CD14-positive monocyte (primary cell): ENCODE measurements around the gene SMIM24. TPM values are rescaled to one million over a fixed set of nuclear protein-coding genes. Genes with fewer than 3 reads are reported as not detected.

Experiments
- DNase-seq, 3 donors: peaks; one replicate each; pipeline ENCODE4 v3.0.0-alpha.2; 2011 to 2022
- H2AFZ ChIP-seq: 2 replicates; pipeline ENCODE4 v1.6.0; 2012; ENCODE audit warnings: mild to moderate bottlenecking, low read depth, low read length, inconsistent platforms; ENCODE audit not compliant: insufficient read depth, poor library complexity, severe bottlenecking
- H3K27ac ChIP-seq, 2 donors: 1 replicate in 1 of 2; 2 replicates in 1 of 2; pipeline ENCODE4 v1.5.1; 2012 to 2013; ENCODE audit warnings: low read length in 2 of 2, control low read depth in 1 of 2, inconsistent platforms in 1 of 2, low read depth in 1 of 2, mild to moderate bottlenecking in 1 of 2
- H3K27me3 ChIP-seq, 2 donors: one replicate each; pipeline versions ENCODE4 v1.6.0 to v1.6.1; 2011 to 2013; ENCODE audit warnings: low read length in 2 of 2; ENCODE audit not compliant: control insufficient read depth in 2 of 2, insufficient read depth in 2 of 2
- H3K36me3 ChIP-seq, 2 donors: replicated peaks in 1 of 2; 1 replicate in 1 of 2; 2 replicates in 1 of 2; pipeline versions ENCODE4 v1.5.1 to v1.6.1; 2012 to 2013; ENCODE audit warnings: low read length in 2 of 2, control low read depth in 1 of 2, inconsistent platforms in 1 of 2, mild to moderate bottlenecking in 1 of 2; ENCODE audit not compliant: insufficient read depth in 2 of 2, control insufficient read depth in 1 of 2
- H3K4me1 ChIP-seq, 2 donors: 1 replicate in 1 of 2; 2 replicates in 1 of 2; pipeline versions ENCODE4 v1.5.1 to v1.6.1; 2012 to 2013; ENCODE audit warnings: low read length in 2 of 2, control low read depth in 1 of 2, inconsistent platforms in 1 of 2, mild to moderate bottlenecking in 1 of 2, moderate library complexity in 1 of 2; ENCODE audit not compliant: insufficient read depth in 2 of 2, control insufficient read depth in 1 of 2
- H3K4me2 ChIP-seq: replicated peaks from 2 replicates; pipeline ENCODE3; 2012; ENCODE audit warnings: low read length, moderate library complexity, mild to moderate bottlenecking; ENCODE audit not compliant: poor library complexity, severe bottlenecking; ENCODE audit errors: extremely low read depth
- H3K4me3 ChIP-seq, 3 experiments: fragments of 200-600 bp in 1 of 3; sonication (generic) in 1 of 3; replicated peaks in 1 of 3; 1 replicate in 2 of 3; 2 replicates in 1 of 3; pipeline ENCODE4 v1.5.1; 2011 to 2013; ENCODE audit warnings: low read length in 3 of 3, mild to moderate bottlenecking in 3 of 3, control low read depth in 2 of 3, low read depth in 2 of 3, inconsistent platforms in 1 of 3, moderate library complexity in 1 of 3
- H3K79me2 ChIP-seq: 2 replicates; pipeline ENCODE4 v1.6.0; 2012; ENCODE audit warnings: mild to moderate bottlenecking, control low read depth, inconsistent platforms, low read length, moderate library complexity; ENCODE audit not compliant: insufficient read depth
- H3K9ac ChIP-seq: 2 replicates; pipeline ENCODE4 v1.6.0; 2017; ENCODE audit warnings: low read length, mild to moderate bottlenecking; ENCODE audit not compliant: insufficient read depth, poor library complexity, severe bottlenecking
- H3K9me3 ChIP-seq, 2 donors: replicated peaks in 1 of 2; 1 replicate in 1 of 2; 2 replicates in 1 of 2; pipeline versions ENCODE4 v1.5.1 to v1.6.1; 2012 to 2013; ENCODE audit warnings: low read length in 2 of 2, control low read depth in 1 of 2; ENCODE audit not compliant: control insufficient read depth in 1 of 2, insufficient read depth in 1 of 2
- H4K20me1 ChIP-seq: 2 replicates; pipeline ENCODE4 v1.6.0; 2012; ENCODE audit warnings: mild to moderate bottlenecking, low read length, control low read depth, moderate library complexity; ENCODE audit not compliant: insufficient read depth
- H3K27ac Mint-ChIP-seq, 7 donors: one replicate each; pipeline ENCODE4 v1.8.0; 2020; ENCODE audit warnings: mild to moderate bottlenecking in 7 of 7, mixed read lengths in 7 of 7, moderate library complexity in 6 of 7, inconsistent platforms in 2 of 7
- H3K27me3 Mint-ChIP-seq, 3 donors: one replicate each; pipeline ENCODE4 v1.8.0; 2021 to 2022; ENCODE audit warnings: low read depth in 3 of 3, mild to moderate bottlenecking in 3 of 3, mixed read lengths in 3 of 3, moderate library complexity in 3 of 3, inconsistent platforms in 1 of 3
- H3K36me3 Mint-ChIP-seq, 2 donors: one replicate each; pipeline ENCODE4 v1.8.0; 2020; ENCODE audit warnings: mixed read lengths in 2 of 2, inconsistent platforms in 1 of 2, mild to moderate bottlenecking in 1 of 2
- H3K4me1 Mint-ChIP-seq: one replicate; pipeline ENCODE4 v1.8.0; 2020; ENCODE audit warnings: mild to moderate bottlenecking, mixed read lengths
- H3K4me3 Mint-ChIP-seq, 2 donors: one replicate each; pipeline ENCODE4 v1.8.0; 2020; ENCODE audit warnings: mild to moderate bottlenecking in 2 of 2, mixed read lengths in 2 of 2, moderate library complexity in 1 of 2
- H3K9me3 Mint-ChIP-seq, 7 donors: one replicate each; pipeline ENCODE4 v1.8.0; 2020 to 2022; ENCODE audit warnings: mixed read lengths in 7 of 7, mild to moderate bottlenecking in 6 of 7, moderate library complexity in 6 of 7, inconsistent platforms in 2 of 7
- CTCF ChIP-seq: fragments of 200-600 bp; IDR thresholded peaks from one replicate; pipeline ENCODE4 v1.8.0; 2022; ENCODE audit warnings: antibody characterized with exemption, mild to moderate bottlenecking
- WGBS: methylation state at CpG from one replicate; pipeline ENCODE4 v1.1.5; 2013; ENCODE audit warnings: missing lambda C conversion rate; ENCODE audit not compliant: insufficient coverage; 5-methylcytosine and 5-hydroxymethylcytosine counted together
- intact Hi-C, 2 donors: fragments of 100-400 bp; cut with micrococcal nuclease; formaldehyde crosslinking; loops; one replicate each; pipeline versions ENCODE4 v1.15.0 to v1.15.1; 2023
- polyA plus RNA-seq, 3 donors: library from polyadenylated mRNA; depleted of rRNA in 1 of 3; unstranded in 2 of 3; stranded (reverse) in 1 of 3; fragments of 300-500 nt in 2 of 3; fragments of >200 nt in 1 of 3; fragmentation: Illumina TruSeq in 2 of 3; gene quantifications; 1 replicate in 2 of 3; 2 replicates in 1 of 3; pipeline ENCODE4 v1.2.3, GENCODE V29; 2012 to 2021
- small RNA-seq: library from RNA; depleted of rRNA; stranded (forward); fragments of <200 nt; gene quantifications from one replicate; pipeline ENCODE3, GENCODE V24; 2012; ENCODE audit warnings: low read depth; ENCODE audit not compliant: insufficient read length

The SMIM24 gene
- polyA plus RNA-seq, 3 donors = 0.30 TPM; not detected in 2

GRCh38 chr19:3426433-3426832, 53.9 kb downstream of the SMIM24 start:
- peaks cover 70% of the 10 kb centered on the region for H4K20me1 ChIP-seq
- no peak overlapping the region for H2AFZ ChIP-seq
- H3K4me1 ChIP-seq = peaks cover 21 to 25% of the 10 kb centered on the region in 2 donors
- H3K27me3 Mint-ChIP-seq = peaks cover 0 to 1% (median 0%) of the 10 kb centered on the region in 3 donors
- H3K9me3 ChIP-seq = no peaks in the 10 kb centered on the region
- no peak overlapping the region for H3K4me2 ChIP-seq
- peaks cover 17 to 45% of the 10 kb centered on the region in 2 donors for H3K36me3 Mint-ChIP-seq
- intact Hi-C loops = no loop called here
- no peak for DNase-seq
- no peak overlapping the region for H3K27ac Mint-ChIP-seq
- peaks cover 31% of the 10 kb centered on the region for H3K4me1 Mint-ChIP-seq
- H3K27ac ChIP-seq = no peak overlapping the region
- 97% methylated on average over 9 of the region's 9 CpGs for WGBS
- TF ChIP-seq CTCF = no peak
- H3K9ac ChIP-seq = no peak overlapping the region
- no peak overlapping the region for H3K4me3 Mint-ChIP-seq
- H3K9me3 Mint-ChIP-seq = peaks cover 0 to 8% (median 6%) of the 10 kb centered on the region in 7 donors
- H3K79me2 ChIP-seq = peaks cover 29% of the 10 kb centered on the region
- H3K4me3 ChIP-seq = no peak overlapping the region
- peaks cover 18 to 26% of the 10 kb centered on the region in 2 donors for H3K36me3 ChIP-seq
- H3K27me3 ChIP-seq = no peaks in the 10 kb centered on the region

Small RNAs within 50 kb of the gene (small RNA-seq; reads per million reads assigned to genes)
- gene RF00212 = not detected

Other genes with a start within 250 kb of the SMIM24 start
- gene NFIC, start 113.9 kb downstream of the SMIM24 start, polyA plus RNA-seq = 10 to 100 TPM in 2 of 3 donors, 1 to 10 TPM in 1; 7.0 to 13.8 (median 11.5) TPM
- gene SMIM44, start 2.9 kb upstream of the SMIM24 start, polyA plus RNA-seq = not detected
- gene DOHH, start 20.1 kb upstream of the SMIM24 start, polyA plus RNA-seq = 1 to 10 TPM; 3.7 to 4.2 (median 4.1) TPM
- gene FZR1, start 25.8 kb upstream of the SMIM24 start, polyA plus RNA-seq = 10 to 100 TPM in 1 of 3 donors, 1 to 10 TPM in 2; 7.7 to 44.6 (median 9.4) TPM
- gene TEKTIP1, start 58.6 kb upstream of the SMIM24 start, polyA plus RNA-seq = 1 to 10 TPM in 1 of 3 donors, not detected in 2; 1.8 TPM
- gene MFSD12, start 77.1 kb upstream of the SMIM24 start, polyA plus RNA-seq = 100 to 1,000 TPM in 1 of 3 donors, 10 to 100 TPM in 2; 47.9 to 150 (median 55.5) TPM
- 10 to 100 TPM; 52.4 to 58.8 (median 56.5) TPM for gene HMG20B, start 92.4 kb upstream of the SMIM24 start, polyA plus RNA-seq
- under 1 TPM in 1 of 3 donors, not detected in 2; 0.03 TPM for gene GIPC3, start 105.0 kb upstream of the SMIM24 start, polyA plus RNA-seq
- gene TBXA2R, start 126.3 kb upstream of the SMIM24 start, polyA plus RNA-seq = under 1 TPM in 1 of 3 donors, not detected in 2; 0.05 TPM
- 10 to 100 TPM in 1 of 3 donors, 1 to 10 TPM in 2; 2.5 to 19.4 (median 3.0) TPM for gene CACTIN, start 146.3 kb upstream of the SMIM24 start, polyA plus RNA-seq
- gene PIP5K1C, start 219.9 kb upstream of the SMIM24 start, polyA plus RNA-seq = 10 to 100 TPM in 2 of 3 donors, 1 to 10 TPM in 1; 6.5 to 19.5 (median 10.1) TPM
- gene TJP3, start 227.9 kb upstream of the SMIM24 start, polyA plus RNA-seq = under 1 TPM in 1 of 3 donors, not detected in 2; 0.01 TPM